Sigmoid colon (tissue), 7 donors: ENCODE measurements around the gene CDCA7L. TPM values are rescaled to one million over a fixed set of nuclear protein-coding genes. Genes with fewer than 3 reads are reported as not detected.

Source experiments
- DNase-seq: peaks from one replicate; pipeline ENCODE4 v3.0.0-alpha.2; 2019
- H3K27ac ChIP-seq, 4 donors: fragments of 200-600 bp; sonication (generic); one replicate each; pipeline ENCODE4 v1.5.1; 2016 to 2019; ENCODE audit warnings: mild to moderate bottlenecking in 1 of 4
- H3K27me3 ChIP-seq, 3 donors: fragments of 200-600 bp; sonication (generic); one replicate each; pipeline ENCODE4 v1.5.1; 2019; ENCODE audit warnings: mild to moderate bottlenecking in 1 of 3
- H3K36me3 ChIP-seq, 4 donors: fragments of 200-600 bp; sonication (generic); one replicate each; pipeline ENCODE4 v1.5.1; 2016 to 2019
- H3K4me1 ChIP-seq, 4 donors: fragments of 200-600 bp; sonication (generic); one replicate each; pipeline ENCODE4 v1.5.1; 2017 to 2019
- H3K4me3 ChIP-seq, 4 donors: fragments of 200-600 bp; sonication (generic); one replicate each; pipeline ENCODE4 v1.5.1; 2017 to 2019; ENCODE audit warnings: mild to moderate bottlenecking in 2 of 4, moderate library complexity in 1 of 4
- H3K9me3 ChIP-seq, 4 donors: fragments of 200-600 bp in 3 of 4; sonication (generic) in 3 of 4; one replicate each; pipeline versions ENCODE4 v1.5.1 to v1.6.1; 2013 to 2019
- CTCF ChIP-seq, 4 experiments: fragments of 450-650 bp in 3 of 4; fragments of 200-600 bp in 1 of 4; IDR thresholded peaks; one replicate each; pipeline ENCODE4 v1.5.1; 2016 to 2019; ENCODE audit warnings: antibody characterized with exemption in 4 of 4, mild to moderate bottlenecking in 3 of 4, moderate library complexity in 2 of 4
- EP300 ChIP-seq, 4 donors: sonication (generic); formaldehyde crosslinking; IDR thresholded peaks; one replicate each; pipeline ENCODE4 v1.6.1; 2017; ENCODE audit warnings: antibody characterized with exemption in 4 of 4
- POLR2A ChIP-seq, 2 donors: fragments of 450-650 bp; IDR thresholded peaks; one replicate each; pipeline ENCODE4 v1.6.1; 2016; ENCODE audit warnings: antibody characterized with exemption in 2 of 2, mild to moderate bottlenecking in 2 of 2, moderate library complexity in 2 of 2
- POLR2AphosphoS5 ChIP-seq, 4 donors: sonication (generic); formaldehyde crosslinking; IDR thresholded peaks; one replicate each; pipeline ENCODE4 v1.6.1; 2017; ENCODE audit warnings: antibody characterized with exemption in 4 of 4
- WGBS, 2 donors: extraction: QIAGEN DNeasy Blood & Tissue Kit; methylation state at CpG; one replicate each; pipeline ENCODE4 v1.1.7; 2013; 5-methylcytosine and 5-hydroxymethylcytosine counted together
- intact Hi-C: fragments of 100-400 bp; cut with DNase I; formaldehyde crosslinking; loops from one replicate; pipeline ENCODE4 v1.15.1; 2023
- polyA plus RNA-seq, 3 donors: library from polyadenylated mRNA; stranded (reverse); fragments of 200-250 nt; gene quantifications; one replicate each; pipeline ENCODE4 v1.2.3, GENCODE V29; 2013
- total RNA-seq, 4 donors: library from RNA; depleted of rRNA; stranded (reverse); fragments of >200 nt; gene quantifications; one replicate each; pipeline ENCODE4 v1.1.0, GENCODE V29; 2016
- donor health status: healthy with polysubstance abuse.
- donor health status: Bipolar disorder and iron deficiency.
- donor health status: healthy.

CDCA7L gene
- total and polyA plus RNA-seq, 7 donors, result 12.3 to 55.9 (median 23.5) TPM

- no peak for TF ChIP-seq CTCF (IDR thresholded peaks at IDR 0.05)
- no peak for TF ChIP-seq POLR2A (IDR thresholded peaks at IDR 0.05)
- TF ChIP-seq POLR2AphosphoS5 (IDR thresholded peaks at IDR 0.05), result no peak
- TF ChIP-seq EP300 (IDR thresholded peaks at IDR 0.05), result no peak
- intact Hi-C loops, result loop anchor here (5.0 kb wide), 1 partner anchor 134 kb away; no protein-coding TSS in a partner anchor
- no peak for DNase-seq
- Histone ChIP-seq H3K4me3 (no peak overlapping the region), H3K36me3 (no peaks in the 10 kb centered on the region), H3K9me3 (no peaks in the 10 kb centered on the region), H3K4me1 (peaks cover 0 to 31% (median 19%) of the 10 kb centered on the region in 4 donors), H3K27me3 (no peaks in the 10 kb centered on the region), H3K27ac (no peak overlapping the region)
- WGBS, 2 donors, result 55 to 61% methylated on average over 2 of the region's 2 CpGs
Measured at GRCh38 chr7:21947946-21948345, 2.2 kb upstream of the CDCA7L start.

GRCh38 chr7:21947056-21947455 is 1.4 kb upstream of the CDCA7L start:
- TF ChIP-seq EP300 (IDR thresholded peaks at IDR 0.05), result no peak
- TF ChIP-seq POLR2AphosphoS5 (IDR thresholded peaks at IDR 0.05), result no peak
- TF ChIP-seq POLR2A (IDR thresholded peaks at IDR 0.05), result no peak
- no peak for TF ChIP-seq CTCF (IDR thresholded peaks at IDR 0.05)
- H3K27ac ChIP-seq, result no peak overlapping the region
- intact Hi-C loops, result loop anchor here (5.0 kb wide), 1 partner anchor 135 kb away; no protein-coding TSS in a partner anchor
- H3K4me1 ChIP-seq, result peaks cover 0 to 39% (median 26%) of the 10 kb centered on the region in 4 donors
- 21 to 53% methylated on average over 3 of the region's 3 CpGs for WGBS, 2 donors
- H3K9me3 ChIP-seq, result no peaks in the 10 kb centered on the region
- no peak overlapping the region for H3K4me3 ChIP-seq
- no peaks in the 10 kb centered on the region for H3K27me3 ChIP-seq
- no peak for DNase-seq
- H3K36me3 ChIP-seq, result no peaks in the 10 kb centered on the region

DNA sequence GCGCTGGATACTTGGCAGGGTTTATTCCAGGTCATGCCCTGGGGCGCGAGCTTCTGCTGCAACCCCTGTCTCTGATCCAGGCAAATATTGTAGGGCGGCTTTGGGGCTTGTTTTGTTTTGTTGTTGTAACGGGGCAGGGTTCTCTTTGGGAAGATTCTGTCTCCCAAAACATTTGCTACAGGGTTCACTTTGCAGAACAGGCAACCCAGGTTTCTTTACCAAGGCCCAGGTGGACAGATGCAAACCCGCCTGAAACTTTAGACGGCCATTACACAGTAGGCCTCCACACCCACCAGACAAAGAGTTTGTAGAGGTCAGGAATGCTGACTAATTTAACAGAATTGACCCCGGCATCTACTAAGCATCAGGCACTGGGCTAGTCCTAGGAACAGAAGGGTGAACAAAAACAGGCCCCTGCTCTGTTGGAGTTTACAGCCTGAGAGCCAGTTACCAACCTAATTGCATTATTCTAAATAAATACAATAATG is 567 bp upstream of the CDCA7L start:
- Histone ChIP-seq H3K27ac (peak overlapping the region; percentile 75 to 91 (median 84)), H3K4me1 (peaks cover 0 to 47% (median 34%) of the 10 kb centered on the region in 4 donors), H3K4me3 (peak overlapping the region; percentile 46 to 76 (median 70)), H3K9me3 (no peaks in the 10 kb centered on the region), H3K36me3 (no peaks in the 10 kb centered on the region), H3K27me3 (no peaks in the 10 kb centered on the region)
- WGBS, 2 donors, result 9 to 21% methylated on average over 8 of the region's 8 CpGs
- intact Hi-C loops, result loop anchor here (5.0 kb wide), 1 partner anchor 136 kb away; no protein-coding TSS in a partner anchor
- TF ChIP-seq CTCF (IDR thresholded peaks at IDR 0.05) (no peak), POLR2A (IDR thresholded peaks at IDR 0.05) (no peak), POLR2AphosphoS5 (IDR thresholded peaks at IDR 0.05) (no peak)
- DNase-seq, result no peak

GRCh38 chr7:21944616-21945453 is 864 bp downstream of the CDCA7L start:
- WGBS, 2 donors, result 1% methylated on average over 34 of the region's 34 CpGs
- no peak for TF ChIP-seq CTCF (IDR thresholded peaks at IDR 0.05)
- TF ChIP-seq EP300 (IDR thresholded peaks at IDR 0.05), result no peak
- no peak for TF ChIP-seq POLR2AphosphoS5 (IDR thresholded peaks at IDR 0.05)
- no peak for TF ChIP-seq POLR2A (IDR thresholded peaks at IDR 0.05)
- intact Hi-C loops, result loop anchor here (5.0 kb wide), 2 partner anchors 137 to 173 kb away; no protein-coding TSS in a partner anchor
- Histone ChIP-seq H3K9me3 (no peaks in the 10 kb centered on the region), H3K4me3 (peak overlapping the region; percentile 46 to 76 (median 70)), H3K4me1 (peaks cover 0 to 60% (median 43%) of the 10 kb centered on the region in 4 donors), H3K27me3 (no peaks in the 10 kb centered on the region), H3K36me3 (no peaks in the 10 kb centered on the region), H3K27ac (peak overlapping the region; percentile 75 to 91 (median 84))
- DNase-seq, result no peak
